VCaP (cell line): ENCODE results near the gene TRNT1.
A peak's percentile ranks its signal among the peaks of the same experiment; 100 is the strongest.

Experiments
- H3K27ac ChIP-seq: fragments of 450-650 bp; 2 replicates; pipeline ENCODE4 v1.5.1; 2017
- CTCF ChIP-seq: fragments of 450-650 bp; conservative IDR thresholded peaks from 2 replicates; pipeline ENCODE4 v1.5.1; 2017; ENCODE audit warnings: mild to moderate bottlenecking, moderate library complexity

TRNT1 gene

GRCh38 chr3:3192286-3192675, 65.5 kb downstream of the TRNT1 start:
- peak overlapping the region; percentile 36 for H3K27ac ChIP-seq

GRCh38 chr3:3194861-3195260, 68.1 kb downstream of the TRNT1 start:
- TF ChIP-seq CTCF, result no peak
- no peak overlapping the region for H3K27ac ChIP-seq

More at GRCh38 chr3:3192286-3192675, 65.5 kb downstream of the TRNT1 start:
- TF ChIP-seq CTCF, result no peak

GRCh38 chr3:3196148-3196861, 69.6 kb downstream of the TRNT1 start:
- peak; percentile 93 for TF ChIP-seq CTCF
- no peak overlapping the region for H3K27ac ChIP-seq
